Endothelial cell of umbilical vein (primary cell): Measurements from ENCODE around the gene SFTPD. TPM values are rescaled to one million over a fixed set of nuclear protein-coding genes. Genes with fewer than 3 reads are reported as not detected.

Source experiments
- BruUV-seq: library from RNA; stranded (reverse); fragments of 400-500 nt; replicated peaks from 2 replicates; lab custom pipeline; 2021; lab: Mats Ljungman, UMichigan
- CTCF ChIA-PET: fragments of 300-600, 350-600 bp; sonication (Branson Sonifier 250); formaldehyde crosslinking; loops from one replicate; lab custom pipeline; 2021; ENCODE audit warnings: antibody characterized with exemption, inconsistent platforms; lab: Charles Lee
- POLR2A ChIA-PET: fragments of 300-600, 350-600 bp; sonication (Branson Sonifier 250); formaldehyde crosslinking; loops from one replicate; lab custom pipeline; 2021; ENCODE audit warnings: antibody characterized with exemption, inconsistent platforms; lab: Charles Lee
- DNase-seq: peaks from one replicate; pipeline ENCODE4 v3.0.0-alpha.2; 2011; ENCODE audit warnings: low read depth, low spot score
- FAIRE-seq: peaks from 2 replicates; lab custom pipeline; 2011; peaks lifted over from hg19 to GRCh38; lab: Jason Lieb, UNC
- H2AFZ ChIP-seq: 2 replicates; pipeline ENCODE4 v1.6.0; 2012; ENCODE audit warnings: low read depth, low read length, control low read depth, inconsistent platforms
- H3K27ac ChIP-seq: 2 replicates; pipeline ENCODE4 v1.5.1; 2011; ENCODE audit warnings: low read depth, mild to moderate bottlenecking, control low read depth, low read length, moderate library complexity; ENCODE audit not compliant: insufficient read depth
- H3K27me3 ChIP-seq, 2 experiments: 2 replicates each; pipeline versions ENCODE4 v1.6.0 to v1.6.1; 2011; ENCODE audit warnings: low read length in 2 of 2, mixed read lengths in 1 of 2; ENCODE audit not compliant: control insufficient read depth in 2 of 2, insufficient read depth in 2 of 2
- H3K36me3 ChIP-seq, 2 experiments: 2 replicates in 1 of 2; 3 replicates in 1 of 2; pipeline ENCODE4 v1.5.1; 2011; ENCODE audit warnings: low read length in 2 of 2, mild to moderate bottlenecking in 1 of 2, moderate library complexity in 1 of 2; ENCODE audit not compliant: control insufficient read depth in 2 of 2, insufficient read depth in 2 of 2; ENCODE audit errors: extremely low read depth in 1 of 2
- H3K4me1 ChIP-seq: 3 replicates; pipeline ENCODE4 v1.5.1; 2011; ENCODE audit warnings: mild to moderate bottlenecking, low read length; ENCODE audit not compliant: control insufficient read depth, insufficient read depth; ENCODE audit errors: extremely low read depth
- H3K4me2 ChIP-seq: 2 replicates; pipeline ENCODE4 v1.6.1; 2011; ENCODE audit warnings: low read length, control low read depth, mixed read lengths; ENCODE audit not compliant: insufficient read depth
- H3K4me3 ChIP-seq, 3 experiments: fragments of 200-600 bp in 1 of 3; sonication (generic), shearing (Covaris generic) in 1 of 3; replicated peaks in 1 of 3; 2 replicates each; pipeline ENCODE4 v1.5.1; 2011 to 2016; ENCODE audit warnings: control low read depth in 3 of 3, low read length in 3 of 3, mild to moderate bottlenecking in 2 of 3, inconsistent platforms in 1 of 3, low read depth in 1 of 3, moderate library complexity in 1 of 3; ENCODE audit not compliant: insufficient read depth in 1 of 3
- H3K79me2 ChIP-seq: 2 replicates; pipeline ENCODE4 v1.6.0; 2012; ENCODE audit warnings: low read length, inconsistent platforms; ENCODE audit not compliant: control insufficient read depth, insufficient read depth
- H3K9ac ChIP-seq: replicated peaks from 2 replicates; pipeline ENCODE3; 2011; ENCODE audit warnings: low read length, control low read depth; ENCODE audit not compliant: insufficient read depth; ENCODE audit errors: extremely low read depth
- H3K9me1 ChIP-seq: replicated peaks from 3 replicates; pipeline ENCODE4 v1.6.0; 2011; ENCODE audit warnings: mild to moderate bottlenecking, low read length; ENCODE audit not compliant: control insufficient read depth, insufficient read depth; ENCODE audit errors: extremely low read depth
- H3K9me3 ChIP-seq: replicated peaks from 2 replicates; pipeline ENCODE4 v1.5.1; 2012; ENCODE audit warnings: low read length, inconsistent platforms; ENCODE audit not compliant: control insufficient read depth, insufficient read depth
- H4K20me1 ChIP-seq: replicated peaks from 2 replicates; pipeline ENCODE3; 2011; ENCODE audit warnings: mild to moderate bottlenecking, low read length; ENCODE audit not compliant: control insufficient read depth, insufficient read depth; ENCODE audit errors: extremely low read depth
- EZH2 ChIP-seq: IDR thresholded peaks from 2 replicates; pipeline ENCODE4 v1.6.1; 2012; ENCODE audit warnings: borderline replicate concordance, low read depth, mild to moderate bottlenecking, moderate library complexity, low read length, inconsistent platforms; ENCODE audit not compliant: severe bottlenecking
- FOS ChIP-seq: IDR thresholded peaks from 2 replicates; pipeline ENCODE4 v1.6.1; 2011; ENCODE audit warnings: mild to moderate bottlenecking, low read length, moderate library complexity, borderline replicate concordance; ENCODE audit not compliant: insufficient read depth
- GATA2 ChIP-seq: IDR thresholded peaks from 2 replicates; pipeline ENCODE4 v1.7.0; 2011; ENCODE audit warnings: low read depth, mild to moderate bottlenecking, moderate library complexity, mixed read lengths, low read length; ENCODE audit not compliant: insufficient read length, insufficient read depth
- JUN ChIP-seq: IDR thresholded peaks from 2 replicates; pipeline ENCODE4 v1.6.1; 2011; ENCODE audit warnings: borderline replicate concordance, low read depth; ENCODE audit not compliant: insufficient read length, insufficient read depth
- MYC ChIP-seq: IDR thresholded peaks from one replicate; pipeline ENCODE4 v1.6.1; 2011; ENCODE audit warnings: mild to moderate bottlenecking, low read depth, low read length
- POLR2A ChIP-seq: IDR thresholded peaks from 2 replicates; pipeline ENCODE4 v1.6.1; 2012; ENCODE audit warnings: low read depth, mild to moderate bottlenecking, control low read depth, low read length
- POLR2AphosphoS5 ChIP-seq: IDR thresholded peaks from 2 replicates; pipeline ENCODE4 v1.6.1; 2012; ENCODE audit warnings: low read depth, mild to moderate bottlenecking, control low read depth, low read length, moderate library complexity; ENCODE audit not compliant: insufficient read depth
- dilution Hi-C: fragments of 300-500 bp; cut with MboI; formaldehyde crosslinking; loops from one replicate; pipeline ENCODE4 v1.15.0; 2019; ENCODE audit warnings: low sequenced_read_pairs; ENCODE audit not compliant: extremely low pct_ligation_motif_present
- intact Hi-C: fragments of 100-400 bp; cut with micrococcal nuclease; formaldehyde crosslinking; loops from one replicate; pipeline ENCODE4 v1.10.0; 2022
- polyA plus RNA-seq, 4 experiments: library from polyadenylated mRNA; depleted of rRNA in 3 of 4; stranded (reverse) in 3 of 4; unstranded in 1 of 4; fragments of >200 nt; gene quantifications; 2 replicates each; pipeline versions ENCODE4 v1.2.1 to v1.2.3, GENCODE V29; 2011 to 2012; ENCODE audit warnings: missing spikeins in 1 of 4
- total RNA-seq: library from RNA; stranded (reverse); gene quantifications from 2 replicates; pipeline ENCODE4 v1.2.3, GENCODE V29; 2021
- TF ChIP-seq, protein P1 (sequence below), 2 donors: IDR thresholded peaks; 1 replicate in 1 of 2; 2 replicates in 1 of 2; pipeline ENCODE4 v1.5.1; 2011; ENCODE audit warnings: low read length in 2 of 2, mild to moderate bottlenecking in 2 of 2, moderate library complexity in 2 of 2, control low read depth in 1 of 2, inconsistent platforms in 1 of 2, low read depth in 1 of 2; ENCODE audit not compliant: insufficient read depth in 1 of 2; ENCODE audit errors: extremely low read depth in 1 of 2

Gene SFTPD
- total and polyA plus RNA-seq, 2 donors (not counting 3 experiments of a cell fraction or from before 2014, with no cell fraction given) = not detected

GRCh38 chr10:79936625-79937615, 12.0 kb downstream of the SFTPD start:
- ChIA-PET POLR2A (no interaction called here), CTCF (interaction anchor here (0.7 kb wide), 1 partner anchor 58 kb away, joined by 3 read pairs; no protein-coding TSS in a partner anchor)
- Histone ChIP-seq H3K9me1 (no peaks in the 10 kb centered on the region), H3K4me1 (peaks cover 25% of the 10 kb centered on the region), H3K27me3 (no peaks in the 10 kb centered on the region), H4K20me1 (no peaks in the 10 kb centered on the region), H3K27ac (no peak overlapping the region), H3K36me3 (no peaks in the 10 kb centered on the region), H2AFZ (no peak overlapping the region), H3K9me3 (no peaks in the 10 kb centered on the region), H3K79me2 (no peaks in the 10 kb centered on the region), H3K9ac (no peak overlapping the region), H3K4me3 (no peak overlapping the region), H3K4me2 (no peak overlapping the region)
- no peak for DNase-seq
- FAIRE-seq = no peak
- BruUV-seq = no TSS peak
- dilution Hi-C loops (no loop called here), intact Hi-C loops (no loop called here)
- no peak for TF ChIP-seq EZH2
- no peak for TF ChIP-seq GATA2
- no peak for TF ChIP-seq MYC
- no peak for TF ChIP-seq FOS
- TF ChIP-seq, protein P1, sequence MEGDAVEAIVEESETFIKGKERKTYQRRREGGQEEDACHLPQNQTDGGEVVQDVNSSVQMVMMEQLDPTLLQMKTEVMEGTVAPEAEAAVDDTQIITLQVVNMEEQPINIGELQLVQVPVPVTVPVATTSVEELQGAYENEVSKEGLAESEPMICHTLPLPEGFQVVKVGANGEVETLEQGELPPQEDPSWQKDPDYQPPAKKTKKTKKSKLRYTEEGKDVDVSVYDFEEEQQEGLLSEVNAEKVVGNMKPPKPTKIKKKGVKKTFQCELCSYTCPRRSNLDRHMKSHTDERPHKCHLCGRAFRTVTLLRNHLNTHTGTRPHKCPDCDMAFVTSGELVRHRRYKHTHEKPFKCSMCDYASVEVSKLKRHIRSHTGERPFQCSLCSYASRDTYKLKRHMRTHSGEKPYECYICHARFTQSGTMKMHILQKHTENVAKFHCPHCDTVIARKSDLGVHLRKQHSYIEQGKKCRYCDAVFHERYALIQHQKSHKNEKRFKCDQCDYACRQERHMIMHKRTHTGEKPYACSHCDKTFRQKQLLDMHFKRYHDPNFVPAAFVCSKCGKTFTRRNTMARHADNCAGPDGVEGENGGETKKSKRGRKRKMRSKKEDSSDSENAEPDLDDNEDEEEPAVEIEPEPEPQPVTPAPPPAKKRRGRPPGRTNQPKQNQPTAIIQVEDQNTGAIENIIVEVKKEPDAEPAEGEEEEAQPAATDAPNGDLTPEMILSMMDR (IDR thresholded peaks at IDR 0.05; ENCODE audit: extremely low read depth in 1 of 2, insufficient read depth in 1 of 2, low read depth in 1 of 2, low read length in 2 of 2) = no peak
- TF ChIP-seq POLR2AphosphoS5 = no peak
- no peak for TF ChIP-seq JUN
- TF ChIP-seq POLR2A = no peak
